Measurements from ENCODE around the gene AVEN.

AVEN gene

GRCh38 chr15:33982516-33982915, 56.5 kb downstream of the AVEN start:
- no peak for DNase-seq

GRCh38 chr15:33980159-33980558, 58.8 kb downstream of the AVEN start:
- no peak for DNase-seq

- DNase-seq = no peak
These were observed 63.9 kb downstream of the AVEN start for GRCh38 chr15:33975022-33975565.

- DNase-seq = no peak
These were observed 67.2 kb downstream of the AVEN start for GRCh38 chr15:33971811-33972210.

- no peak for DNase-seq
These were observed 70.2 kb downstream of the AVEN start for GRCh38 chr15:33968821-33969220.

- no peak for DNase-seq
These were observed 70.8 kb downstream of the AVEN start, which contains the start of gene CHRM5 for GRCh38 chr15:33968224-33968623. TSS of gene CHRM5 (plus strand) at chr15:33968497. CDS start at chr15:34062718, 94,221 bp downstream.

- DNase-seq = no peak
These were observed 74.4 kb downstream of the AVEN start for GRCh38 chr15:33964665-33965040.

- DNase-seq = peak; percentile 30
These were observed 75.0 kb downstream of the AVEN start for GRCh38 chr15:33963831-33964664.

GRCh38 chr15:33960549-33960935, 78.5 kb downstream of the AVEN start:
- no peak for DNase-seq

- DNase-seq = no peak
These were observed 79.0 kb downstream of the AVEN start for GRCh38 chr15:33959844-33960548.

GRCh38 chr15:33956397-33956796, 82.6 kb downstream of the AVEN start:
- DNase-seq = no peak

- DNase-seq = no peak
These were observed 83.1 kb downstream of the AVEN start for GRCh38 chr15:33955945-33956344.

- no peak for DNase-seq
These were observed 92.9 kb downstream of the AVEN start for GRCh38 chr15:33946152-33946551.

GRCh38 chr15:33941279-33942063, 97.5 kb downstream of the AVEN start:
- no peak for DNase-seq

- DNase-seq = no peak
These were observed 104.1 kb downstream of the AVEN start for GRCh38 chr15:33934921-33935320.

- no peak for DNase-seq
These were observed 104.6 kb downstream of the AVEN start for GRCh38 chr15:33934396-33934795.

GRCh38 chr15:33932734-33933133, 106.3 kb downstream of the AVEN start:
- DNase-seq = no peak

GRCh38 chr15:33926260-33926659, 112.7 kb downstream of the AVEN start:
- DNase-seq = no peak

- no peak for DNase-seq
These were observed 115.6 kb downstream of the AVEN start for GRCh38 chr15:33923446-33923845.

- DNase-seq = no peak
These were observed 123.2 kb downstream of the AVEN start for GRCh38 chr15:33915571-33916407.

- no peak for DNase-seq
These were observed 125.5 kb downstream of the AVEN start for GRCh38 chr15:33913459-33913858.

- no peak for DNase-seq
These were observed 126.7 kb downstream of the AVEN start for GRCh38 chr15:33912326-33912725.

Data from activated CD4-positive, alpha-beta T cell treated with anti-CD3 and anti-CD28 coated beads, Interleukin-10, Interleukin-2, amounts not matched to agents 100 ng/mL and 50 ng/mL, durations not matched to agents 16 hours and 8 hours (primary cell).